Epithelial cell of proximal tubule (primary cell): ENCODE data around the gene SLC16A3. TPM values are rescaled to one million over a fixed set of nuclear protein-coding genes. Genes with fewer than 3 reads are reported as not detected.
"Not testable (repeated sequence)": the region's sequence is repeated elsewhere in the genome, so short reads cannot be mapped to it uniquely, and the experiment has no call there.

Source experiments
- DNase-seq: peaks from one replicate; pipeline ENCODE4 v3.0.0-alpha.2; 2011; ENCODE audit warnings: low read depth
- H3K4me3 ChIP-seq: 2 replicates; pipeline ENCODE4 v1.5.1; 2011; ENCODE audit warnings: low read depth, mild to moderate bottlenecking, low read length
- CTCF ChIP-seq: conservative IDR thresholded peaks from 2 replicates; pipeline ENCODE4 v1.5.1; 2012; ENCODE audit warnings: low read depth, mild to moderate bottlenecking, low read length
- total RNA-seq: library from RNA; depleted of rRNA; stranded (reverse); fragments of >200 nt; gene quantifications from 2 replicates; pipeline ENCODE4 v1.2.3, GENCODE V29; 2015

SLC16A3 gene
- total RNA-seq, 1 donor from 2014 or later: 190 TPM

DNA sequence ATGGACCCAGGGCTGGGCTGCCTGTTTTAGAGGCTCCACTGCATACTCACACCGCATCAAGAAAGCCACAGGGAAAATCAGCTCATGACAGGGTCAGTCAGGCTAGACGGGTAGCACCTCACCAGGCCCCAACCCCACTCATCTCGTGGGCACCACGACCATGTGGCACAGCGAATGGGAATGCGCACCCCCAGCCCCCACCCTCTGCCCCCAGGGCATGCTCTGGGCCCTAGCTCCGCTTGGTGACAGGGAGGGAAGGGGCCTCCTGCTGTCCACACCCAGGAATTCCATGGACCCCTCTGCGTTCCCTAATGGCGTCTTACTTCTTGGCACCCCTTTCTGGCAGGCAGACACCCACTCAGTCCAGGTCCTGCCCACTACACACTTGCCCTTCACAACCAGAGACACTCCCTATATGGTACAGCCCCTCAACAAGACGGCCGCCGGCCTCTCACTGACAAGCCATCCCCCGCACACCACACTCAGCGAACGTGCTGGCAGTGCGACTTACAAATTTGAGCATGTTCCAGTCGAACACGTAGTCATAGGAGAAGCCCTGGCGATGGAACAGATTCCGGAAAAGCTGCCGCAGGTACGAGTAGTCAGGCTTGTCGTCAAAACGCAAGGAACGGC, 22.1 kb downstream of the SLC16A3 start:
- no peak overlapping the region for H3K4me3 ChIP-seq
- no peak for DNase-seq
- no peak for TF ChIP-seq CTCF

DNA sequence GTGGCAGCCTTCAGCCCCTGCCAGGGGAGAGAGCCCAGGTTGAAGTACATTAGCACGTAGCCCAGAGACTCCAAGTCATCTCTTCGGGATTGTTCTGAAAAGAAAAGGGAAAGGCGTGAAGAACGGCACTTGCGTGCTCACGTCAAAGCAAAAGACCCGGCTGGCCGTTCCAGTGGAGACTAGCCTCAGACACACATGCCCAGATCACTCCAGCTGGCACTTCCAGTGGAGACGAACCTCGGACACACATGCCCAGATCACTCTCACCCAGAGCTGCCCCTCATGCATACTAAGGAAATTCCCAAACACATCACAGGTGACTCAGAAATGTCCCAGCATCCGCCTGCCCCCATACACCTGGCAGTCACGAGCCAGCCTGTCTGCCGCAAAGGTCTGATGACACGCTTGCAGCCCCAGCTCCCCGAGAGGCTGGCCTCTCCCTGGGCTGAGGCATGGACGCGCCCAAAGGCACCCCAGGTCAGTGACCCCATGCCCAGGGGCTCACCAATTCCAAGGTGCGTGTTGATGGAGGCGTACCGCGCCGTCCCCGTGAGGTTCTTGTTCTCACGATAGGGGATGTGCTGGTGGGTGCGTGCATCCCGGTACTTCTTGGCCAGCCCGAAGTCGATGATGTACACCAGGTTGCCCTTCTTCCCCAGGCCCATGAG, 23.8 kb downstream of the SLC16A3 start:
- TF ChIP-seq CTCF: no peak
- no peak for DNase-seq
- no peak overlapping the region for H3K4me3 ChIP-seq

DNA sequence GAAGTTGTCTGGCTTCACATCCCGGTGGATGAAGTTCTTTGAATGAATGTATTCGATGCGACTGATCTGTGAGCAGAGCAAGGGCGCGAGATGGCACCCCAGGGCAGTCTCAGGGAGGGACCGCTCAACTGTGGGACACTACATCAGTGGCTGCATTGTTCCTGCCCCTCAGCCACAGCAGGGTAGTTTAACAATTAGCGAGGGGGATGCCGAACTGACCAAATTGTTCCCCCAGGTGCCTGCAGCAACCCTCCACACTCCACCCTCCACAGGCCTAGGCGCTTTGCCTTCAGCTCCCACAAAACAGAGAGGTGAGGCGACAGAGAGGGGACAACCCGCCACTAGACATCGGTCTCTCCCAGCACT, 24.3 kb downstream of the SLC16A3 start:
- TF ChIP-seq CTCF: no peak
- H3K4me3 ChIP-seq: no peak overlapping the region
- DNase-seq: no peak

- H3K4me3 ChIP-seq: not testable (repeated sequence)
Observed at GRCh38 chr17:82254096-82254495, 25.3 kb downstream of the SLC16A3 start.

GRCh38 chr17:82254746-82255145, 25.9 kb downstream of the SLC16A3 start:
- H3K4me3 ChIP-seq, DNase-seq: not testable (repeated sequence)

More at GRCh38 chr17:82254096-82254495, 25.3 kb downstream of the SLC16A3 start:
- DNase-seq: not testable (repeated sequence)

- DNase-seq: no peak
- TF ChIP-seq CTCF: no peak
- H3K4me3 ChIP-seq: no peak overlapping the region
Observed at GRCh38 chr17:82255402-82255972, 26.6 kb downstream of the SLC16A3 start.

DNA sequence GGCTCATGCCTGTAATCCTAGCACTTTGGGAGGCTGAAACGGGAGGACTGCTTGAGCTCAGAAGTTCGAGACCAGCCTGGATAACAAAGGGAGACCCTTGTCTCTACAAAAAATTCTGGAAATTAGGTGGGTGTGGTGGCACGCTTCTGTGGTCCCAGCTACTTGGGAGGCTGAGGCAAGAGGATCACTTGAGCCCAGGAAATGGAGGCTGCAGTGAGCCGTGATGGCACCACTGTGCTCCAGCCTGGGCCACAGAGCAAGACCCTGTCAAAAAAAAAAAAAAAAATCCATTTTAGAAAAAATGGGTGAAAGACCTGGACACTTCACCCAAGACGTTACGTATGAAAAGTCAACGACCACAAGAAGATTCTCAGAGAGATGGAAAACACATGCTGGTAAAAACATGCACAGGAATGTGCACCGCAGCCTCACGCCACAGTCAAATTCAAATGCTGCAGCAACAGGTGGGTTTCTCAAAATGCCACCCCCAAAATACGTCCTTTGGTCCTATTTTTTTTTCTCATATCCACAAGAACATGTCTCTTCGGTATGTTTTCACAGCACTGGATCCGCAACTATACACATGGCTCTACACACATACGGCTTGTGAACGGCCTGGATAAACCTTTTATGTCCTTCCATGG, 27.5 kb downstream of the SLC16A3 start:
- no peak for TF ChIP-seq CTCF
- DNase-seq: no peak
- no peak overlapping the region for H3K4me3 ChIP-seq

DNA sequence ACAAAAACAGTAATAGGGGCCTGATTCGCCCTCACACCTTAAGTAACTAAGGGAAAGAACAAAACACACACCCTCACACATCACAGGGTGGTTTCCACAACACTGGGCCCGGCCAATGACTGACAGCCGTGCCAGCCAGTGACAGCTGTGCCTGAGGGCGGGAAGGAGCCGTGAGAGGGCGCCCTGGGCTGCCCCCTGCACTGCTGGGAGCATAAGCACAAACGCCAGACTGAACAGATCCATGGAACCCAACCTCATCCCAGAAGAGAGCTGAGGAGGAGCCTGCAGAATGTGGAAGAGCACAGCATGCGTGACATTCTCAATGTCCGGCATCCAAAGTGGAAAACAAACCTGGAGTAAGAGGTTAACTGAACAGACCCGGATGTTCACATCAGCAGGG, 28.6 kb downstream of the SLC16A3 start:
- H3K4me3 ChIP-seq: no peak overlapping the region
- no peak for TF ChIP-seq CTCF
- DNase-seq: no peak
